HEK293T (cell line): ENCODE data around the gene ABCF3.

ENCODE experiments used
- FOXA1 ChIP-seq: fragments of 450-650 bp; IDR thresholded peaks from 2 replicates; pipeline ENCODE4 v1.6.1; 2016; ENCODE audit warnings: mild to moderate bottlenecking
- FOXM1 ChIP-seq: fragments of 450-650 bp; IDR thresholded peaks from 2 replicates; pipeline ENCODE4 v1.6.1; 2017; ENCODE audit warnings: mild to moderate bottlenecking, borderline replicate concordance

DNA sequence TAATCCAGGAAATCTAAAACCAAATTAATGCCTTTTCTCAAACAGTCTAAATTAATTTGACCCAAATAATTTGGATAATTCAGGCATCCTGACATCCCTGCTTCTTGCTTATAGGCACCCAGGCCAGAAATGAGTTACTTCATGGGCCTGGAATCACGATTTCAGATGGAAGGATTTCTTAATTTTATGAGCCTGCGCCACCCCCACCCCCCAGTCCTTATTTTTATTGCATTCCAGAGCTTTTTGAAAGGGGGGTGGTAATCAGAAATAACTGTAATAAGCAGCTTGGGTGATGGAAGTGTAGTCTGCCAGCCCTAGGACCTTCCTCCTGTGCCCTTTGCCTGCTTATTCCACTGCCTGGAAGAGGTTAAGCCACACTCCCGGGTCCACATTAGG lies 10.0 kb upstream of the ABCF3 start:
- no peak for TF ChIP-seq FOXM1
- TF ChIP-seq FOXA1, result no peak
